ENCODE data around the gene GPR12.

Gene GPR12, protein sequence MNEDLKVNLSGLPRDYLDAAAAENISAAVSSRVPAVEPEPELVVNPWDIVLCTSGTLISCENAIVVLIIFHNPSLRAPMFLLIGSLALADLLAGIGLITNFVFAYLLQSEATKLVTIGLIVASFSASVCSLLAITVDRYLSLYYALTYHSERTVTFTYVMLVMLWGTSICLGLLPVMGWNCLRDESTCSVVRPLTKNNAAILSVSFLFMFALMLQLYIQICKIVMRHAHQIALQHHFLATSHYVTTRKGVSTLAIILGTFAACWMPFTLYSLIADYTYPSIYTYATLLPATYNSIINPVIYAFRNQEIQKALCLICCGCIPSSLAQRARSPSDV

DNA sequence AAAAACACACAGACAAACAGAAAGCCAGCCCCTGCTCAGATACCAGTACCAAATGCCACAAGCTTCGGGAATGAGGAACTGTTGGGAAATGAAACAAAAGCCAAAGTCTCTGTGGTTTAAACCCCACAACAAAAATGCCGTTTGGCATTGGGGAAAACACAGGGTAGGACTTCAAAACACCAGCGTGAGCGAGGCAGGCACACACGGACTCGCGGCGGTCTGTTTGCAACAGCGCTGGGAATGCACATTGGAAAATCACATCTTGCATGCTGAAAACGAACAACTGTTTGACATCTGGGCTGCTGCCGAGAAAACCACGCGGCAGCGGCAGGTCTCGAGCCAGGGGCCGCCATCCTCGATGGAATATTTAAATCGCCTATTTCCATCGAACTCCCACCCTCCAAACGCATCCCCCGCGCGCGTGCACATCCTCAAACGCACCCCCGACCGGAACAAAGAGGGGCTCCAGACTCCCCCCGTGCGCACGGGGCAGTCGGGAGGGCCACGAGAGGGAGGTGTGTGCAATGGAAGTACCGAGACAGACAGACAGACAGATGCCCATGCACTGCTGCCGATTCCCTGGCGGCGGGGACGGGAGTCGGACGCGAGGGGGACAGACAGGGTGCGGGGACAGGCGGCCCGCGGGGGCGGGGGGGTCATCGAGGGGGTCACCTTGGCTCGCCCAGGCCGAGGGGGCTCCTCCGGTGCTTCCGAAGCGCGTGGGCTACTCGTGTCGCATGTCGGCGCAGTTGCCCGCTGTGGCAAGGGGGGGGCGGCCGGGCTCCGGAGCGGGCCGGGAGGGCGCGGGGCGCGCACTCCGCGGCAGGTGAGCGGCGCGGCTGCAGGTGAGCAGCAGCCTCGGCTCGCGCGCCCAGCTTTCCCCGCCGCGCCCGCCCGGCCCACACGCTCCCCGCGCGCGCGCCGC, at the start of gene GPR12:
Gene GPR12, minus strand, starts transcription at position 880 of the 925 bp plus-strand sequence. CDS start 959 bp downstream, outside the sequence.
- ATAC-seq (ENCODE audit: low read depth) = peak; percentile 31
- no peak for DNase-seq (ENCODE audit: low spot score in 2 of 2)
- Mint-ChIP-seq H3K27ac (no peak within 1 kb of the TSS), H3K4me3 (peak within 1 kb of the TSS; percentile 70), H3K36me3 (no peaks in the 10 kb centered on the region), H3K27me3 (peaks cover 27% of the 10 kb centered on the region), H3K9me3 (no peaks in the 10 kb centered on the region), H3K4me1 (peaks cover 9% of the 10 kb centered on the region)

DNA sequence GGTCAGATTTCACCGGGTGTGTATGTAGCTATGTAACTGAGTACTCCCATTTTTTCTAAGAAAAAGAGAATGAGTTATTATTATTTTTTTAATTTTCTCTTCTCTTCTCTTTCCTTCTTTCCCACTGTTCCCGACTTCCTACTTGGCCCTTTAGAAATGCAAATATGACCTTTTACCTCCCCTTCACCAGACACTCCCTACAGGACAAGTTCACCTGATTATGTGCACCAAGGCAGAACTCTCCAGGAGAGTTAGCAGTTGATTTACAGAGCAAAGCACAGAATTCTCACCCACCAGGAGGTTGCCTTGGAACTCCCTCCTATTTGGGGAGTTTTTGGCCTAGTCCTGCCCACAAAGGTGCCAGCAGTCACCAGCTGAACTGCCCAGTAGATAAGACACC, 49.5 kb upstream of the GPR12 start:
- Mint-ChIP-seq H3K27me3 (peaks cover 18% of the 10 kb centered on the region), H3K4me3 (no peak overlapping the region), H3K9me3 (peaks cover 8% of the 10 kb centered on the region), H3K36me3 (no peaks in the 10 kb centered on the region), H3K27ac (no peak overlapping the region), H3K4me1 (no peaks in the 10 kb centered on the region)
- no peak for ATAC-seq (ENCODE audit: low read depth)
- DNase-seq (ENCODE audit: low spot score in 2 of 2) = no peak

GRCh38 chr13:26806891-26807290, 46.3 kb upstream of the GPR12 start:
- no peak for ATAC-seq (ENCODE audit: low read depth)
- peaks cover 26% of the 10 kb centered on the region for H3K27me3 Mint-ChIP-seq

DNA sequence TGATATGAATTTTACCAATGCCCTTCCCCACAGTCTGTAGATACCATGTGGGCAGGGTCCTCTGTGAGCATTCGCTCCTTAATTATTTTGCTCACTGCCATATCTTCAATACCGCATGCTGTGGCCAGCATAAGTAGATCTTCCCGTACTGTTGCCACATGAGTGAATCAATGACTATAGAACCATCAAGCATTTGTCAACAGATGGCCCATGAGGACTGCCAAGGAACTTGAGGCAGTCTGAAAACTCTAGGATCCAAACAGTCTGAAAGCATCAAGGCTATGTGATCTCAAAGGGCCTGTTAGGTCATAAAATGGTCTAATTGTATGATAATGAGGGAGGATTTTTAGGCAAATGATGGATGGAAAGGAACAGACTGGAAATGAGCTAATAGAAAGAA, 27.4 kb upstream of the GPR12 start:
- ATAC-seq (ENCODE audit: low read depth) = no peak
- H3K9me3 Mint-ChIP-seq = no peaks in the 10 kb centered on the region
- no peak overlapping the region for H3K4me3 Mint-ChIP-seq
- H3K4me1 Mint-ChIP-seq = peaks cover 11% of the 10 kb centered on the region
- no peaks in the 10 kb centered on the region for H3K27me3 Mint-ChIP-seq
- peak overlapping the region; percentile 15 for H3K27ac Mint-ChIP-seq
- DNase-seq (ENCODE audit: low spot score in 2 of 2) = no peak
- H3K36me3 Mint-ChIP-seq = no peaks in the 10 kb centered on the region

More at GRCh38 chr13:26806891-26807290, 46.3 kb upstream of the GPR12 start:
- no peak for DNase-seq (ENCODE audit: low spot score in 2 of 2)
- Mint-ChIP-seq H3K4me1 (no peaks in the 10 kb centered on the region), H3K9me3 (peaks cover 12% of the 10 kb centered on the region), H3K4me3 (no peak overlapping the region), H3K36me3 (no peaks in the 10 kb centered on the region), H3K27ac (no peak overlapping the region)

DNA sequence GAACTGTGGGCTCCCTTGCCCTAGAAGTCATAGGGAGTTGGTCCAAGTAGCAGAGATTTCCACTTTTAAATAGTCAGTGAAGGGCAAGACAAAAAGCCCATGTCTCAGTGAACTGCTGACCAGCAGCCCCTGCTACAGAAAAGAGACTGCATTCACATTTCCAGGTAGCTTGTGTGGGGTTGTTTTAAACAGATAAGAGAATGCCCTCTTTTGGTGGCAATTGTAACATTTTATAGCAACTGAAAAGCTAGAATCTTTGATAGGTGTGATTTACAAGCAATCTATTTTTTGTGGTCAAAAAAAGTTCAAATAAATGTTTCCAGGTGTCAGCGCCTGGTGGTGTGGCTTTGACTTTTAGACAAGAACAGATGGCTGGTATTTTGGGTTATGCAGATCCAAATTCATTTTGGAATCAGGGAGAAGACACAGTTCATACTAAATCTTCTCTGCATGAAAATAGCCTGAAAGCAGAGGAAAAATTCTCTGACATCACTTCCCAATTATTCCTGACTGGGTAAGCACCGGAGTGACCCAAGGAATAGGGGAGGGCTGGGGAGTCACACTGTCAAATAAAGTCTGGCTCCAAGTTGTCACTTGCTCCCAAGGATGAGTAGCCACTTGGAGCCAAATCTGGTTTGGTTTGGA, 26.2 kb upstream of the GPR12 start:
- H3K4me3 Mint-ChIP-seq = peak overlapping the region; percentile 2

GRCh38 chr13:26785838-26786630, 25.4 kb upstream of the GPR12 start:
- H3K27ac Mint-ChIP-seq = peak overlapping the region; percentile 72
- peaks cover 11% of the 10 kb centered on the region for H3K4me1 Mint-ChIP-seq
- DNase-seq (ENCODE audit: low spot score in 2 of 2) (peak; percentile 43 to 54), ATAC-seq (ENCODE audit: low read depth) (peak; percentile 66)
- H3K27me3 Mint-ChIP-seq = no peaks in the 10 kb centered on the region
- H3K4me3 Mint-ChIP-seq = peak overlapping the region; percentile 85
- peaks cover 2% of the 10 kb centered on the region for H3K9me3 Mint-ChIP-seq
- H3K36me3 Mint-ChIP-seq = peaks cover 3% of the 10 kb centered on the region

More for the DNA sequence above, 26.2 kb upstream of the GPR12 start:
- Mint-ChIP-seq H3K27ac (no peak overlapping the region), H3K4me1 (peaks cover 11% of the 10 kb centered on the region), H3K9me3 (peaks cover 2% of the 10 kb centered on the region), H3K36me3 (peaks cover 3% of the 10 kb centered on the region), H3K27me3 (no peaks in the 10 kb centered on the region)
- DNase-seq (ENCODE audit: low spot score in 2 of 2) = no peak
- no peak for ATAC-seq (ENCODE audit: low read depth)

GRCh38 chr13:26784704-26785639, 24.4 kb upstream of the GPR12 start:
- Mint-ChIP-seq H3K27me3 (peaks cover 4% of the 10 kb centered on the region), H3K9me3 (peaks cover 2% of the 10 kb centered on the region), H3K4me3 (peak overlapping the region; percentile 85), H3K36me3 (peaks cover 3% of the 10 kb centered on the region), H3K4me1 (peaks cover 11% of the 10 kb centered on the region), H3K27ac (peak overlapping the region; percentile 72)
- ATAC-seq (ENCODE audit: low read depth) (peak; percentile 90), DNase-seq (ENCODE audit: low spot score in 2 of 2) (peak; percentile 61 to 66)

DNA sequence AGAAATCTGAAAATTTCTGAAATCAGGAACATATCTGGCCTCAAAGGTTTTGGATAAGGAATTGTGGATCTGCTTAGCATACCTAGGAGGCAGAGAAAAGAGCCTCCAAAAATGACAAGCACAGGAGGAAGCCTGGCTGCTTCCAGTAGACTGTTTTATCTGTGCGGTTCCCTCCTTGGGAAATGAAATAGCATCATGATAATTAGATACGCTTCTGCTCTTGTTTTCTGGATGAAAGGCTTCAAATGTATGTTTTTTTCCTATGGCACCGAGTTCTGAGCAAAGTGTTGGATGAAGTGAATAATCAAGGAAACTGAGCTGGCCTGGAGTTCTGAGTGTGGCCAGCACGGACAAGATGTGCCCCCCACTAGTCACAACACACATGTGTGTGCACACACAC, 19.8 kb upstream of the GPR12 start:
- no peak overlapping the region for H3K4me3 Mint-ChIP-seq
- H3K4me1 Mint-ChIP-seq = peaks cover 8% of the 10 kb centered on the region
- peaks cover 3% of the 10 kb centered on the region for H3K36me3 Mint-ChIP-seq
- H3K27me3 Mint-ChIP-seq = peaks cover 14% of the 10 kb centered on the region
- no peak overlapping the region for H3K27ac Mint-ChIP-seq
- H3K9me3 Mint-ChIP-seq = peaks cover 4% of the 10 kb centered on the region
- DNase-seq (ENCODE audit: low spot score in 2 of 2) (no peak), ATAC-seq (ENCODE audit: low read depth) (no peak)

- H3K27me3 Mint-ChIP-seq = peaks cover 14% of the 10 kb centered on the region
- H3K4me1 Mint-ChIP-seq = no peaks in the 10 kb centered on the region
- H3K9me3 Mint-ChIP-seq = peaks cover 4% of the 10 kb centered on the region
- ATAC-seq (ENCODE audit: low read depth) (no peak), DNase-seq (ENCODE audit: low spot score in 2 of 2) (no peak)
- H3K36me3 Mint-ChIP-seq = peaks cover 3% of the 10 kb centered on the region
- no peak overlapping the region for H3K27ac Mint-ChIP-seq
- H3K4me3 Mint-ChIP-seq = no peak overlapping the region
Observed at GRCh38 chr13:26779321-26779720, 18.7 kb upstream of the GPR12 start.

GRCh38 chr13:26772531-26772930, 11.9 kb upstream of the GPR12 start:
- Mint-ChIP-seq H3K36me3 (no peaks in the 10 kb centered on the region), H3K4me1 (no peaks in the 10 kb centered on the region), H3K4me3 (no peak overlapping the region), H3K9me3 (peaks cover 2% of the 10 kb centered on the region), H3K27ac (no peak overlapping the region), H3K27me3 (peaks cover 12% of the 10 kb centered on the region)
- ATAC-seq (ENCODE audit: low read depth) (no peak), DNase-seq (ENCODE audit: low spot score in 2 of 2) (no peak)

- Mint-ChIP-seq H3K4me3 (no peak overlapping the region), H3K9me3 (no peaks in the 10 kb centered on the region), H3K27me3 (peaks cover 9% of the 10 kb centered on the region), H3K36me3 (no peaks in the 10 kb centered on the region), H3K27ac (no peak overlapping the region), H3K4me1 (no peaks in the 10 kb centered on the region)
- DNase-seq (ENCODE audit: low spot score in 2 of 2) = no peak
- no peak for ATAC-seq (ENCODE audit: low read depth)
Observed at GRCh38 chr13:26771796-26772195, 11.2 kb upstream of the GPR12 start.

DNA sequence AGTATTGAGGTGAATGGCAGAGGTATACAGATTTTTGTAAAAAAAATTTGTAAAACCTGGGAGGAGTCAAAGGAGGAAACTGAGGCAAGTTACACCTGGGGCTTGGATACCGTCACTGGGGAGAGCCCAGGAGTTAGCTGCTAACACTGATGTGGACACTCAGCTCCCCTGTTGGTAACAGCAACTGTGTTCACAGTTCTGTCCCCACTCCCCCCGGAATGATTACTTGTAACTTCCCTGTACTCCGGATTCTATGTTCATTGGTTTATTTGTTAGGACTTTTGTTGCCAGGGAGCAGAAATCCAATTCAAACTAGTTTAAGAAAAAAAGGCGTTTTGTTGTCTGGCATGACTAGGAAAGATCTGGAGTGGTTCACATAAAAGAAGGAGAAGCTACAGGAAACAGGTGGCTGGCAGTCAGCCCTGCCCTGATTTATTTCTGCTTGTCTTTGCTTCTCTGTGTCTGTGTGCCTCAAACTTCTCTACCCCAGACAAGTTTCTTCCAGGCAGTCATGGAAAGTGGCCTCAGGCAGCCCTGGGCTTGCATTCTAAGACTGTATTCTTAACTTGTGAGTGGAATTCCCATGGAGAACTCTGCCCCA, 2.3 kb upstream of the GPR12 start:
- Mint-ChIP-seq H3K27ac (no peak overlapping the region), H3K4me3 (no peak overlapping the region), H3K27me3 (peaks cover 32% of the 10 kb centered on the region), H3K36me3 (no peaks in the 10 kb centered on the region), H3K4me1 (peaks cover 9% of the 10 kb centered on the region), H3K9me3 (no peaks in the 10 kb centered on the region)
- no peak for ATAC-seq (ENCODE audit: low read depth)
- no peak for DNase-seq (ENCODE audit: low spot score in 2 of 2)
